Measurements from ENCODE around the gene MAST2. TPM values are rescaled to one million over a fixed set of nuclear protein-coding genes. Genes with fewer than 3 reads are reported as not detected.
A peak's percentile ranks its signal among the peaks of the same experiment; 100 is the strongest.
"Not testable (repeated sequence)": the region's sequence is repeated elsewhere in the genome, so short reads cannot be mapped to it uniquely, and the experiment has no call there.

Gene MAST2
- total RNA-seq, 1 donor from 2014 or later = 103 TPM

GRCh38 chr1:45961936-45962335 lies 158.5 kb downstream of the MAST2 start:
- intact Hi-C loops (cut with micrococcal nuclease); DNase-seq: not testable (repeated sequence)

GRCh38 chr1:45968941-45969666 lies 165.7 kb downstream of the MAST2 start:
- intact Hi-C loops (cut with micrococcal nuclease) = no loop called here
- no peak for DNase-seq
- no peak for ATAC-seq

More at GRCh38 chr1:45961936-45962335, 158.5 kb downstream of the MAST2 start:
- ATAC-seq = not testable (repeated sequence)

- intact Hi-C loops (cut with micrococcal nuclease) = no loop called here
- DNase-seq (no peak), ATAC-seq (no peak)
Observed at GRCh38 chr1:45969866-45970265, 166.5 kb downstream of the MAST2 start.

GRCh38 chr1:45971335-45971734 lies 167.9 kb downstream of the MAST2 start:
- intact Hi-C loops (cut with micrococcal nuclease) = no loop called here
- peak; percentile 63 for ATAC-seq
- DNase-seq = no peak

- intact Hi-C loops (cut with micrococcal nuclease) = no loop called here
- DNase-seq = no peak
- no peak for ATAC-seq
Observed at GRCh38 chr1:45971922-45972531, 168.6 kb downstream of the MAST2 start.

GRCh38 chr1:45972621-45973020 lies 169.2 kb downstream of the MAST2 start:
- ATAC-seq (no peak), DNase-seq (no peak)
- intact Hi-C loops (cut with micrococcal nuclease) = no loop called here

GRCh38 chr1:45973121-45973520 lies 169.7 kb downstream of the MAST2 start:
- intact Hi-C loops (cut with micrococcal nuclease) = no loop called here
- ATAC-seq (no peak), DNase-seq (no peak)

- no peak for DNase-seq
- ATAC-seq = no peak
- intact Hi-C loops (cut with micrococcal nuclease) = no loop called here
Observed at GRCh38 chr1:45974541-45975269, 171.3 kb downstream of the MAST2 start.

GRCh38 chr1:45976623-45977022 lies 173.2 kb downstream of the MAST2 start:
- intact Hi-C loops (cut with micrococcal nuclease) = no loop called here
- ATAC-seq (no peak), DNase-seq (no peak)

- intact Hi-C loops (cut with micrococcal nuclease) = no loop called here
- DNase-seq (no peak), ATAC-seq (no peak)
Observed at GRCh38 chr1:45979074-45979777, 175.8 kb downstream of the MAST2 start.

GRCh38 chr1:45979778-45980176 lies 176.4 kb downstream of the MAST2 start:
- no peak for DNase-seq
- intact Hi-C loops (cut with micrococcal nuclease) = no loop called here
- no peak for ATAC-seq

- no peak for DNase-seq
- intact Hi-C loops (cut with micrococcal nuclease) = no loop called here
- no peak for ATAC-seq
Observed at GRCh38 chr1:45982359-45982758, 178.9 kb downstream of the MAST2 start.

GRCh38 chr1:45983967-45984366 lies 180.6 kb downstream of the MAST2 start:
- ATAC-seq = no peak
- DNase-seq = no peak
- intact Hi-C loops (cut with micrococcal nuclease) = no loop called here

GRCh38 chr1:45987204-45987603 lies 183.8 kb downstream of the MAST2 start:
- no peak for DNase-seq
- intact Hi-C loops (cut with micrococcal nuclease) = no loop called here
- no peak for ATAC-seq

- ATAC-seq = no peak
Observed at GRCh38 chr1:45989249-45989648, 185.8 kb downstream of the MAST2 start.

GRCh38 chr1:45994423-45994822 lies 191.0 kb downstream of the MAST2 start:
- no peak for DNase-seq
- intact Hi-C loops (cut with micrococcal nuclease) = no loop called here
- ATAC-seq = no peak

More at GRCh38 chr1:45989249-45989648, 185.8 kb downstream of the MAST2 start:
- intact Hi-C loops (cut with micrococcal nuclease) = no loop called here
- DNase-seq = no peak

- intact Hi-C loops (cut with micrococcal nuclease) = no loop called here
- DNase-seq (no peak), ATAC-seq (no peak)
Observed at GRCh38 chr1:45995298-45995697, 191.9 kb downstream of the MAST2 start.

GRCh38 chr1:45998020-45998617 lies 194.7 kb downstream of the MAST2 start:
- ATAC-seq = peak; percentile 75
- intact Hi-C loops (cut with micrococcal nuclease) = no loop called here

GRCh38 chr1:45999507-45999906 lies 196.1 kb downstream of the MAST2 start:
- DNase-seq = no peak
- intact Hi-C loops (cut with micrococcal nuclease) = no loop called here
- no peak for ATAC-seq

More at GRCh38 chr1:45998020-45998617, 194.7 kb downstream of the MAST2 start:
- no peak for DNase-seq
